GM04504 (cell line): ENCODE data around the gene GPRC5C.
"Not testable (repeated sequence)": the region's sequence is repeated elsewhere in the genome, so short reads cannot be mapped to it uniquely, and the experiment has no call there.

Experiments
- DNase-seq: peaks from one replicate; pipeline ENCODE4 v3.0.0-alpha.2; 2012; ENCODE audit warnings: low read depth

GPRC5C gene

GRCh38 chr17:74474043-74474792 is 42.3 kb downstream of the GPRC5C start:
- no peak for DNase-seq

- no peak for DNase-seq
These were observed 43.3 kb downstream of the GPRC5C start for GRCh38 chr17:74475189-74475588.

- DNase-seq = no peak
These were observed 45.5 kb downstream of the GPRC5C start for GRCh38 chr17:74477411-74477810.

GRCh38 chr17:74478420-74479100 is 46.7 kb downstream of the GPRC5C start:
- DNase-seq = no peak

GRCh38 chr17:74480290-74480689 is 48.4 kb downstream of the GPRC5C start:
- DNase-seq = no peak

GRCh38 chr17:74481621-74482020 is 49.7 kb downstream of the GPRC5C start:
- no peak for DNase-seq

GRCh38 chr17:74484066-74484465 is 52.2 kb downstream of the GPRC5C start:
- no peak for DNase-seq

GRCh38 chr17:74485022-74485743 is 53.3 kb downstream of the GPRC5C start:
- DNase-seq = no peak

GRCh38 chr17:74485841-74486240 is 54.0 kb downstream of the GPRC5C start:
- DNase-seq = no peak

- not testable (repeated sequence) for DNase-seq
These were observed 56.4 kb downstream of the GPRC5C start for GRCh38 chr17:74488276-74488675.

- DNase-seq = no peak
These were observed 58.8 kb downstream of the GPRC5C start for GRCh38 chr17:74490716-74491115.

- DNase-seq = no peak
These were observed 59.7 kb downstream of the GPRC5C start for GRCh38 chr17:74491626-74492025.

- no peak for DNase-seq
These were observed 61.5 kb downstream of the GPRC5C start for GRCh38 chr17:74493331-74493833.
